K562 (cell line): ENCODE results near the gene SERTAD3. TPM values are rescaled to one million over a fixed set of nuclear protein-coding genes. Genes with fewer than 3 reads are reported as not detected.
A peak's percentile ranks its signal among the peaks of the same experiment; 100 is the strongest.

Experiments used
- CEBPG ChIP-seq, 3 experiments: fragments of 200-800 bp in 1 of 3; sonication (Bioruptor generic) in 1 of 3; sonication (generic) in 1 of 3; formaldehyde crosslinking in 1 of 3; IDR thresholded peaks in 2 of 3; conservative IDR thresholded peaks in 1 of 3; 2 replicates each; pipeline versions ENCODE4 v1.6.1 to v1.8.0; 2016 to 2022; ENCODE audit warnings: missing compliant biosample characterization in 2 of 3, missing genetic modification characterization in 2 of 3, mild to moderate bottlenecking in 1 of 3, missing genetic modification reagents in 1 of 3
- CREM ChIP-seq: IDR thresholded peaks from 2 replicates; pipeline ENCODE4 v1.6.1; 2014; ENCODE audit warnings: antibody characterized with exemption, low read depth
- GATA2 ChIP-seq: sonication (generic); formaldehyde crosslinking; IDR thresholded peaks from 2 replicates; pipeline ENCODE4 v1.4.0; 2020; ENCODE audit warnings: mild to moderate bottlenecking, missing genetic modification reagents
- HMBOX1 ChIP-seq: sonication (generic); IDR thresholded peaks from 2 replicates; pipeline ENCODE4 v1.6.1; 2016
- KLF10 ChIP-seq: fragments of 250-450 bp; sonication (Bioruptor Pico); IDR thresholded peaks from 2 replicates; pipeline ENCODE4 v1.6.1; 2021; ENCODE audit warnings: matching md5 sums
- MAFK ChIP-seq: IDR thresholded peaks from 2 replicates; pipeline ENCODE4 v1.6.1; 2011; ENCODE audit warnings: low read length, improper control_type of control experiment
- MCM5 ChIP-seq: fragments of 450-650 bp; IDR thresholded peaks from 2 replicates; pipeline ENCODE4 v1.6.1; 2016; ENCODE audit warnings: low read depth
- PKNOX1 ChIP-seq: fragments of 450-650 bp; IDR thresholded peaks from 2 replicates; pipeline ENCODE4 v1.6.1; 2016
- SUPT5H ChIP-seq: fragments of 450-650 bp; IDR thresholded peaks from 2 replicates; pipeline ENCODE4 v1.6.1; 2016
- THRAP3 ChIP-seq: fragments of 450-650 bp; IDR thresholded peaks from 2 replicates; pipeline ENCODE4 v1.6.1; 2016; ENCODE audit warnings: mild to moderate bottlenecking, inconsistent platforms, borderline replicate concordance
- ZFP36 ChIP-seq: fragments of 150-350 bp; IDR thresholded peaks from 2 replicates; pipeline ENCODE4 v1.6.1; 2018; ENCODE audit warnings: low read length, low read depth; ENCODE audit not compliant: partially characterized antibody
- ZNF274 ChIP-seq: IDR thresholded peaks from 2 replicates; pipeline ENCODE4 v1.6.1; 2011; ENCODE audit warnings: low read depth, mild to moderate bottlenecking, low read length, moderate library complexity, borderline replicate concordance
- ZNF318 ChIP-seq, 2 experiments: fragments of 450-650 bp; IDR thresholded peaks; 2 replicates each; pipeline ENCODE4 v1.6.1; 2016; ENCODE audit warnings: mild to moderate bottlenecking in 2 of 2, borderline replicate concordance in 1 of 2, low read depth in 1 of 2, moderate library complexity in 1 of 2
- ZNF695 ChIP-seq: fragments of 450-650 bp; formaldehyde crosslinking; IDR thresholded peaks from 2 replicates; pipeline ENCODE4 v1.4.0; 2020; ENCODE audit warnings: mild to moderate bottlenecking, moderate library complexity
- ZNF778 ChIP-seq: fragments of 450-650 bp; formaldehyde crosslinking; IDR thresholded peaks from 2 replicates; pipeline ENCODE4 v1.4.0; 2020; ENCODE audit warnings: mild to moderate bottlenecking, moderate library complexity
- polyA plus RNA-seq, 8 experiments: library from polyadenylated mRNA; depleted of rRNA in 4 of 8; stranded (reverse) in 5 of 8; unstranded in 3 of 8; fragments of >200 nt; fragmentation: Nextera tagmentation in 2 of 8; fragmentation: Illumina TruSeq in 1 of 8; extraction: Ambion mirVana in 2 of 8; extraction: Trizol in 1 of 8; gene quantifications; 2 replicates each; pipeline versions ENCODE4 v1.2.1 to v1.2.3, GENCODE V29; 2011 to 2014; ENCODE audit warnings: inconsistent platforms in 1 of 8, missing spikeins in 1 of 8
- total RNA-seq, 7 experiments: library from RNA; depleted of rRNA in 6 of 7; stranded (reverse); fragments of >200 nt in 6 of 7; fragmentation: Illumina TruSeq in 2 of 7; extraction: Trizol in 2 of 7; gene quantifications; 2 replicates each; pipeline versions ENCODE4 v1.2.1 to v1.2.3, GENCODE V29; 2011 to 2021; ENCODE audit warnings: low replicate concordance in 1 of 7
- TF ChIP-seq, protein P1 (sequence below): fragments of 200-800 bp; sonication (Bioruptor generic); IDR thresholded peaks from 2 replicates; pipeline ENCODE4 v1.6.1; 2017; ENCODE audit warnings: missing genetic modification characterization, missing compliant biosample characterization

The SERTAD3 gene
- total and polyA plus RNA-seq, 9 of the 15 experiments (the other 6 are each of a cell fraction or from before 2014, with no cell fraction given) = 5.4 to 28.9 (median 17.5) TPM

DNA sequence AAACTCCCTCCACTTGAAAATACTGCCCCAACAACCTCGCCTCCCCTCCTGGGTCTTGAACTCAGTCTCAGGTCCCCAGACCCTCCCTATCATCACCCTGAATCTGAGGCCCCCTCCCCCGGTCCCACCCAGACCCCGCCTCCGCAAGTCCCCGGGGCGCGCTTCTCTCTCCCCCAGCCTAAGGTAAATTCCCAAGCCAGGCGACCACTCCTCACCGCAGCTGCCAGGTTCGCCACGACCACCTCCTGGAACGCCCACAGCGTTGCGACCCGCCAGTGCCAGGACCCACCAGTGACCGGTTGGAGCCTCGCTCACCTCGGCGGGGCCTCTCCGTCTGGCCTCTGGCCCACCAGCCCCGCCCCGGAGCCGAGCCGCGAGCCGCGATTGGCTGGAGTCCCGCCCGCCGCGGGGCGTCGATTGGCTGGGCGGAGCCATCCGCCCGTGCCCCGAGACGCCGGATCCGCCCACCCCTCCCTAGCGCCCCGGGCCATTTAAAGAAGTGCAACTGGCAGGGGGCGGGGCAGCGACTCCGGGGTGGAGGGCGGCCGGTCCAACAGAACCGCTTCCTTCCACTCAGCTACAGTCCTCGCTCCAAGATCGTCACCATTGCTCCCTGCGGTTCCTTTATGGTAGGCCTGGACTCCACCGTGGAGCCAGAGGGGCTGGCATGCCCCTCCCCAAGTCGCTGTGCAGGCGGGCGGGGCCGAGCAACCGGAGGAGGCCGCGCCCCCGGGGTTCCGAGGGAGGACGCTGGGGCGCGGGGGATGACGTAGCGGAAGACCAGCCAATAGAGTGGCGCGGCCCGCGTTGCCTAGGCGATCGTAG, at the start of gene SERTAD3 (continued):
- TF ChIP-seq THRAP3 = 0 out of 2 replicates have a peak, but pooled peaks have one; percentile 2
- no peak for TF ChIP-seq KLF10 (CRISPR knock-in tag)
- TF ChIP-seq MCM5 = no peak
- peak; percentile 91 for TF ChIP-seq SUPT5H
- TF ChIP-seq ZNF695 (CRISPR knock-in tag) = no peak
- no peak for TF ChIP-seq GATA2 (CRISPR knock-in tag)
- no peak for TF ChIP-seq HMBOX1
- peak; percentile 95 for TF ChIP-seq CREM
- no peak for TF ChIP-seq ZNF274
- no peak for TF ChIP-seq ZNF318 (IDR thresholded peaks at IDR 0.05; ENCODE audit: borderline replicate concordance in 1 of 2, low read depth in 1 of 2)
- TF ChIP-seq, protein P1, sequence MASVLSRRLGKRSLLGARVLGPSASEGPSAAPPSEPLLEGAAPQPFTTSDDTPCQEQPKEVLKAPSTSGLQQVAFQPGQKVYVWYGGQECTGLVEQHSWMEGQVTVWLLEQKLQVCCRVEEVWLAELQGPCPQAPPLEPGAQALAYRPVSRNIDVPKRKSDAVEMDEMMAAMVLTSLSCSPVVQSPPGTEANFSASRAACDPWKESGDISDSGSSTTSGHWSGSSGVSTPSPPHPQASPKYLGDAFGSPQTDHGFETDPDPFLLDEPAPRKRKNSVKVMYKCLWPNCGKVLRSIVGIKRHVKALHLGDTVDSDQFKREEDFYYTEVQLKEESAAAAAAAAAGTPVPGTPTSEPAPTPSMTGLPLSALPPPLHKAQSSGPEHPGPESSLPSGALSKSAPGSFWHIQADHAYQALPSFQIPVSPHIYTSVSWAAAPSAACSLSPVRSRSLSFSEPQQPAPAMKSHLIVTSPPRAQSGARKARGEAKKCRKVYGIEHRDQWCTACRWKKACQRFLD (CRISPR knock-in tag) = 0 out of 2 replicates have a peak, but pooled peaks have one; percentile 21
- TF ChIP-seq PKNOX1 = peak; percentile 64
- no peak for TF ChIP-seq ZFP36
- no peak for TF ChIP-seq CEBPG (CRISPR knock-in tag; IDR thresholded peaks at IDR 0.05)
- TF ChIP-seq CEBPG (tag; conservative IDR thresholded peaks at IDR 0.05 in 1 of 2, IDR thresholded peaks at IDR 0.05 in 1 of 2) = no peak
- TF ChIP-seq ZNF778 (CRISPR knock-in tag) = no peak
- TF ChIP-seq MAFK = no peak
